Stimulated activated effector memory CD8-positive, alpha-beta T cell treated with anti-CD3 and anti-CD28 coated beads, Interleukin-12 subunit alpha, Interleukin-12 subunit beta, amount 100 ng/mL, for 72 hours (primary cell): Measurements from ENCODE around the gene CFAP58.

Experiments
- ATAC-seq: fragments of 150-1000 bp; cut with Tn5 transposase; 2 replicates; pipeline ENCODE4 v1.10.0; 2021
- DNase-seq, 2 donors: peaks; one replicate each; pipeline ENCODE4 v3.0.0; 2021 to 2022; ENCODE audit warnings: low spot score in 2 of 2
- H3K27ac Mint-ChIP-seq: one replicate; pipeline ENCODE4 v1.8.0; 2022; ENCODE audit warnings: mild to moderate bottlenecking, mixed read lengths
- H3K36me3 Mint-ChIP-seq: one replicate; pipeline ENCODE4 v1.8.0; 2022; ENCODE audit warnings: mild to moderate bottlenecking, mixed read lengths
- H3K4me1 Mint-ChIP-seq: one replicate; pipeline ENCODE4 v1.8.0; 2022; ENCODE audit warnings: mixed read lengths
- H3K4me3 Mint-ChIP-seq: one replicate; pipeline ENCODE4 v1.8.0; 2022; ENCODE audit warnings: mild to moderate bottlenecking, mixed read lengths
- H3K9me3 Mint-ChIP-seq: one replicate; pipeline ENCODE4 v1.8.0; 2022; ENCODE audit warnings: mixed read lengths

The CFAP58 gene

GRCh38 chr10:104339469-104340110 lies 14.0 kb upstream of the CFAP58 start:
- peak overlapping the region; percentile 93 for H3K4me3 Mint-ChIP-seq
- ATAC-seq (no peak), DNase-seq (peak in 1 of 2 donors; percentile 29)
- peaks cover 27% of the 10 kb centered on the region for H3K36me3 Mint-ChIP-seq
- H3K4me1 Mint-ChIP-seq, result peaks cover 34% of the 10 kb centered on the region
- no peaks in the 10 kb centered on the region for H3K9me3 Mint-ChIP-seq
- peak overlapping the region; percentile 99 for H3K27ac Mint-ChIP-seq

- DNase-seq (peak in 1 of 2 donors; percentile 39), ATAC-seq (no peak)
- Mint-ChIP-seq H3K4me3 (peak overlapping the region; percentile 12), H3K27ac (no peak overlapping the region), H3K36me3 (peaks cover 22% of the 10 kb centered on the region), H3K4me1 (peaks cover 29% of the 10 kb centered on the region), H3K9me3 (no peaks in the 10 kb centered on the region)
Measured at GRCh38 chr10:104340111-104340526, 13.5 kb upstream of the CFAP58 start.

- H3K4me3 Mint-ChIP-seq, result peak overlapping the region; percentile 12
- H3K4me1 Mint-ChIP-seq, result peaks cover 29% of the 10 kb centered on the region
- H3K9me3 Mint-ChIP-seq, result no peaks in the 10 kb centered on the region
- no peak overlapping the region for H3K27ac Mint-ChIP-seq
- ATAC-seq (no peak), DNase-seq (peak in 1 of 2 donors; percentile 36)
- peaks cover 18% of the 10 kb centered on the region for H3K36me3 Mint-ChIP-seq
Measured at GRCh38 chr10:104340641-104341040, 13.0 kb upstream of the CFAP58 start.

- Mint-ChIP-seq H3K4me3 (no peak overlapping the region), H3K27ac (no peak overlapping the region), H3K4me1 (peaks cover 21% of the 10 kb centered on the region), H3K9me3 (no peaks in the 10 kb centered on the region), H3K36me3 (peaks cover 6% of the 10 kb centered on the region)
- ATAC-seq (no peak), DNase-seq (peak in 1 of 2 donors; percentile 26)
Measured at GRCh38 chr10:104342941-104343411, 10.7 kb upstream of the CFAP58 start.

GRCh38 chr10:104344219-104344618 lies 9.4 kb upstream of the CFAP58 start:
- H3K4me1 Mint-ChIP-seq, result peaks cover 11% of the 10 kb centered on the region
- DNase-seq (peak in 1 of 2 donors; percentile 33), ATAC-seq (no peak)
- H3K4me3 Mint-ChIP-seq, result no peak overlapping the region
- H3K36me3 Mint-ChIP-seq, result no peaks in the 10 kb centered on the region
- H3K9me3 Mint-ChIP-seq, result no peaks in the 10 kb centered on the region
- H3K27ac Mint-ChIP-seq, result no peak overlapping the region

GRCh38 chr10:104345515-104345914 lies 8.1 kb upstream of the CFAP58 start:
- peak overlapping the region; percentile 64 for H3K27ac Mint-ChIP-seq
- no peak for ATAC-seq
- peaks cover 11% of the 10 kb centered on the region for H3K4me1 Mint-ChIP-seq
- H3K36me3 Mint-ChIP-seq, result no peaks in the 10 kb centered on the region
- no peaks in the 10 kb centered on the region for H3K9me3 Mint-ChIP-seq
- H3K4me3 Mint-ChIP-seq, result no peak overlapping the region
- DNase-seq, result peak in 1 of 2 donors; percentile 20

- Mint-ChIP-seq H3K27ac (peak overlapping the region; percentile 64), H3K4me1 (peaks cover 11% of the 10 kb centered on the region), H3K4me3 (no peak overlapping the region), H3K36me3 (no peaks in the 10 kb centered on the region), H3K9me3 (no peaks in the 10 kb centered on the region)
- DNase-seq (peak in 1 of 2 donors; percentile 52), ATAC-seq (peak; percentile 56)
Measured at GRCh38 chr10:104345941-104346340, 7.7 kb upstream of the CFAP58 start.

GRCh38 chr10:104347295-104348045 lies 6.2 kb upstream of the CFAP58 start:
- Mint-ChIP-seq H3K9me3 (no peaks in the 10 kb centered on the region), H3K27ac (no peak overlapping the region), H3K4me1 (peaks cover 16% of the 10 kb centered on the region), H3K36me3 (no peaks in the 10 kb centered on the region), H3K4me3 (no peak overlapping the region)
- ATAC-seq (no peak), DNase-seq (peak in 1 of 2 donors; percentile 26)

- Mint-ChIP-seq H3K4me3 (no peak overlapping the region), H3K4me1 (peaks cover 20% of the 10 kb centered on the region), H3K36me3 (peaks cover 3% of the 10 kb centered on the region), H3K9me3 (no peaks in the 10 kb centered on the region), H3K27ac (no peak overlapping the region)
- no peak for DNase-seq
- ATAC-seq, result no peak
Measured at GRCh38 chr10:104348601-104349000, 5.0 kb upstream of the CFAP58 start.

GRCh38 chr10:104349623-104350126 lies 4.0 kb upstream of the CFAP58 start:
- DNase-seq (no peak), ATAC-seq (no peak)
- Mint-ChIP-seq H3K36me3 (peaks cover 4% of the 10 kb centered on the region), H3K9me3 (no peaks in the 10 kb centered on the region), H3K4me1 (peaks cover 20% of the 10 kb centered on the region), H3K4me3 (no peak overlapping the region), H3K27ac (no peak overlapping the region)

GRCh38 chr10:104350127-104350635 lies 3.5 kb upstream of the CFAP58 start:
- H3K4me1 Mint-ChIP-seq, result peaks cover 20% of the 10 kb centered on the region
- H3K4me3 Mint-ChIP-seq, result no peak overlapping the region
- no peak overlapping the region for H3K27ac Mint-ChIP-seq
- ATAC-seq (peak; percentile 66), DNase-seq (no peak)
- peaks cover 4% of the 10 kb centered on the region for H3K36me3 Mint-ChIP-seq
- no peaks in the 10 kb centered on the region for H3K9me3 Mint-ChIP-seq

- H3K9me3 Mint-ChIP-seq, result no peaks in the 10 kb centered on the region
- DNase-seq (no peak), ATAC-seq (peak; percentile 76)
- peak overlapping the region; percentile 89 for H3K27ac Mint-ChIP-seq
- peaks cover 4% of the 10 kb centered on the region for H3K36me3 Mint-ChIP-seq
- H3K4me1 Mint-ChIP-seq, result peaks cover 10% of the 10 kb centered on the region
- H3K4me3 Mint-ChIP-seq, result no peak overlapping the region
Measured at GRCh38 chr10:104351061-104351702, 2.5 kb upstream of the CFAP58 start.

- Mint-ChIP-seq H3K27ac (peak overlapping the region; percentile 89), H3K4me3 (no peak overlapping the region), H3K9me3 (no peaks in the 10 kb centered on the region), H3K4me1 (peaks cover 9% of the 10 kb centered on the region), H3K36me3 (peaks cover 4% of the 10 kb centered on the region)
- ATAC-seq (peak; percentile 29), DNase-seq (no peak)
Measured at GRCh38 chr10:104351919-104352318, 1.7 kb upstream of the CFAP58 start.

- no peak overlapping the region for H3K27ac Mint-ChIP-seq
- no peaks in the 10 kb centered on the region for H3K36me3 Mint-ChIP-seq
- DNase-seq (no peak), ATAC-seq (no peak)
- H3K4me1 Mint-ChIP-seq, result peaks cover 7% of the 10 kb centered on the region
- H3K9me3 Mint-ChIP-seq, result no peaks in the 10 kb centered on the region
- no peak overlapping the region for H3K4me3 Mint-ChIP-seq
Measured at GRCh38 chr10:104359811-104360210, 6.2 kb downstream of the CFAP58 start.

- no peaks in the 10 kb centered on the region for H3K36me3 Mint-ChIP-seq
- no peaks in the 10 kb centered on the region for H3K9me3 Mint-ChIP-seq
- H3K4me1 Mint-ChIP-seq, result no peaks in the 10 kb centered on the region
- H3K4me3 Mint-ChIP-seq, result no peak overlapping the region
- DNase-seq (no peak), ATAC-seq (no peak)
- no peak overlapping the region for H3K27ac Mint-ChIP-seq
Measured at GRCh38 chr10:104367904-104368303, 14.3 kb downstream of the CFAP58 start.
